Astrocyte (in vitro differentiated cells and primary cell): ENCODE results near the gene SSBP1. TPM values are rescaled to one million over a fixed set of nuclear protein-coding genes. Genes with fewer than 3 reads are reported as not detected.

Experiments used
- DNase-seq: peaks from one replicate; pipeline ENCODE4 v3.0.0-alpha.2; 2010; ENCODE audit warnings: low read depth
- FAIRE-seq: peaks from 2 replicates; lab custom pipeline; 2011; peaks lifted over from hg19 to GRCh38; lab: Jason Lieb, UNC
- H2AFZ ChIP-seq: 2 replicates; pipeline ENCODE4 v1.6.0; 2012; ENCODE audit warnings: low read depth, low read length, inconsistent platforms
- H3K27ac ChIP-seq: 2 replicates; pipeline ENCODE4 v1.5.1; 2011; ENCODE audit warnings: low read depth, low read length, inconsistent platforms
- H3K27me3 ChIP-seq: 2 replicates; pipeline ENCODE4 v1.6.0; 2011; ENCODE audit warnings: low read length, inconsistent platforms; ENCODE audit not compliant: insufficient read depth
- H3K36me3 ChIP-seq: 2 replicates; pipeline ENCODE4 v1.5.1; 2011; ENCODE audit warnings: low read length, inconsistent platforms; ENCODE audit not compliant: insufficient read depth
- H3K4me1 ChIP-seq: 2 replicates; pipeline ENCODE4 v1.5.1; 2011; ENCODE audit warnings: low read length, inconsistent platforms; ENCODE audit not compliant: insufficient read depth
- H3K4me2 ChIP-seq: 2 replicates; pipeline ENCODE4 v1.6.0; 2012; ENCODE audit warnings: low read length, inconsistent platforms
- H3K4me3 ChIP-seq: 2 replicates; pipeline ENCODE4 v1.5.1; 2011; ENCODE audit warnings: low read depth, mild to moderate bottlenecking, low read length, inconsistent platforms; ENCODE audit not compliant: insufficient read depth
- H3K79me2 ChIP-seq: 2 replicates; pipeline ENCODE4 v1.6.0; 2012; ENCODE audit warnings: mild to moderate bottlenecking, low read length, inconsistent platforms; ENCODE audit not compliant: insufficient read depth
- H3K9ac ChIP-seq: 2 replicates; pipeline ENCODE4 v1.6.0; 2012; ENCODE audit warnings: mild to moderate bottlenecking, low read length, inconsistent platforms
- H3K9me3 ChIP-seq: 2 replicates; pipeline ENCODE4 v1.5.1; 2012; ENCODE audit warnings: low read depth, mild to moderate bottlenecking, low read length, inconsistent platforms; ENCODE audit not compliant: insufficient read depth
- H4K20me1 ChIP-seq: 2 replicates; pipeline ENCODE4 v1.6.0; 2012; ENCODE audit warnings: low read length, inconsistent platforms; ENCODE audit not compliant: insufficient read depth
- H3K27ac Mint-ChIP-seq: one replicate; pipeline ENCODE4 v1.8.0; 2021; ENCODE audit warnings: mild to moderate bottlenecking, mixed read lengths; ENCODE audit not compliant: unreplicated experiment
- H3K27me3 Mint-ChIP-seq: one replicate; pipeline ENCODE4 v1.8.0; 2021; ENCODE audit warnings: low read depth, mixed read lengths; ENCODE audit not compliant: unreplicated experiment
- H3K36me3 Mint-ChIP-seq: one replicate; pipeline ENCODE4 v1.8.0; 2021; ENCODE audit warnings: low read depth, mixed read lengths; ENCODE audit not compliant: unreplicated experiment
- H3K4me1 Mint-ChIP-seq: one replicate; pipeline ENCODE4 v1.8.0; 2021; ENCODE audit warnings: low read depth, mixed read lengths; ENCODE audit not compliant: unreplicated experiment
- H3K4me3 Mint-ChIP-seq: one replicate; pipeline ENCODE4 v1.8.0; 2021; ENCODE audit warnings: mild to moderate bottlenecking, moderate library complexity, mixed read lengths; ENCODE audit not compliant: unreplicated experiment
- H3K9me3 Mint-ChIP-seq: one replicate; pipeline ENCODE4 v1.8.0; 2021; ENCODE audit warnings: mild to moderate bottlenecking, mixed read lengths; ENCODE audit not compliant: unreplicated experiment
- EZH2 ChIP-seq: IDR thresholded peaks from 2 replicates; pipeline ENCODE4 v1.6.1; 2012; ENCODE audit warnings: mild to moderate bottlenecking, low read length, inconsistent platforms; ENCODE audit not compliant: insufficient read depth
- total RNA-seq: library from RNA; stranded (reverse); gene quantifications from 2 replicates; pipeline ENCODE4 v1.2.1, GENCODE V29; 2021
- TF ChIP-seq, protein P1 (sequence below): IDR thresholded peaks from 2 replicates; pipeline ENCODE4 v1.5.1; 2011; ENCODE audit warnings: low read depth, mild to moderate bottlenecking, inconsistent platforms, low read length, moderate library complexity; ENCODE audit not compliant: insufficient read depth

Gene SSBP1
- total RNA-seq, 1 donor from 2014 or later, result 146 TPM

DNA sequence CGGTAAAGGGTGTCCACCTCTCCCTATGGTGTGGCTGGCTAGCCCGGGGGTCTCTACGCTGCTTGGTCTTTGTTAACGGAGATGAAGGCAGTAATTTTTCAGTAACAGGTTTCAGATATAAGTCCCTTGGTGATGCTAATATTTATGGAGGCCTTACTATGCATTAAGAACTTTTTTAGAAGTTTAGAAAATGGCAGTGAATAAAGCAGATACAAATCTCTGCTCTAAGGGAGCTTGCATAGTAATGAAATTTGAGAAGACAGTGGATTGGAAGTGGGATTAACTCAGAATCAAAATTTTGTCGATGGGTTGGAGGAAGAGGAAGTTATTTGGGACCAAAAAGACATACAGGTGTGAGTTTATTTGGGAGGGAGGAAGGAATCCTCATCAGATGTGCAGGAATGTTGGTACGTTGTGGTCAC, 445 bp downstream of the SSBP1 start:
- Histone ChIP-seq H3K27ac (peak overlapping the region; percentile 92), H2AFZ (peak overlapping the region; percentile 92), H3K9ac (peak overlapping the region; percentile 95), H3K79me2 (peaks cover 35% of the 10 kb centered on the region), H4K20me1 (peaks cover 10% of the 10 kb centered on the region), H3K4me1 (peaks cover 15% of the 10 kb centered on the region), H3K4me2 (peak overlapping the region; percentile 88), H3K9me3 (no peaks in the 10 kb centered on the region), H3K4me3 (peak overlapping the region; percentile 96), H3K36me3 (peaks cover 20% of the 10 kb centered on the region), H3K27me3 (no peaks in the 10 kb centered on the region)
- H3K36me3 Mint-ChIP-seq, result peaks cover 6% of the 10 kb centered on the region
- DNase-seq (no peak), FAIRE-seq (no peak)
- peaks cover 8% of the 10 kb centered on the region for H3K4me1 Mint-ChIP-seq
- H3K9me3 Mint-ChIP-seq, result no peaks in the 10 kb centered on the region
- H3K27ac Mint-ChIP-seq, result peak overlapping the region; percentile 99
- no peaks in the 10 kb centered on the region for H3K27me3 Mint-ChIP-seq
- H3K4me3 Mint-ChIP-seq, result peak overlapping the region; percentile 99
- TF ChIP-seq, protein P1, sequence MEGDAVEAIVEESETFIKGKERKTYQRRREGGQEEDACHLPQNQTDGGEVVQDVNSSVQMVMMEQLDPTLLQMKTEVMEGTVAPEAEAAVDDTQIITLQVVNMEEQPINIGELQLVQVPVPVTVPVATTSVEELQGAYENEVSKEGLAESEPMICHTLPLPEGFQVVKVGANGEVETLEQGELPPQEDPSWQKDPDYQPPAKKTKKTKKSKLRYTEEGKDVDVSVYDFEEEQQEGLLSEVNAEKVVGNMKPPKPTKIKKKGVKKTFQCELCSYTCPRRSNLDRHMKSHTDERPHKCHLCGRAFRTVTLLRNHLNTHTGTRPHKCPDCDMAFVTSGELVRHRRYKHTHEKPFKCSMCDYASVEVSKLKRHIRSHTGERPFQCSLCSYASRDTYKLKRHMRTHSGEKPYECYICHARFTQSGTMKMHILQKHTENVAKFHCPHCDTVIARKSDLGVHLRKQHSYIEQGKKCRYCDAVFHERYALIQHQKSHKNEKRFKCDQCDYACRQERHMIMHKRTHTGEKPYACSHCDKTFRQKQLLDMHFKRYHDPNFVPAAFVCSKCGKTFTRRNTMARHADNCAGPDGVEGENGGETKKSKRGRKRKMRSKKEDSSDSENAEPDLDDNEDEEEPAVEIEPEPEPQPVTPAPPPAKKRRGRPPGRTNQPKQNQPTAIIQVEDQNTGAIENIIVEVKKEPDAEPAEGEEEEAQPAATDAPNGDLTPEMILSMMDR, result no peak
- TF ChIP-seq EZH2, result no peak

DNA sequence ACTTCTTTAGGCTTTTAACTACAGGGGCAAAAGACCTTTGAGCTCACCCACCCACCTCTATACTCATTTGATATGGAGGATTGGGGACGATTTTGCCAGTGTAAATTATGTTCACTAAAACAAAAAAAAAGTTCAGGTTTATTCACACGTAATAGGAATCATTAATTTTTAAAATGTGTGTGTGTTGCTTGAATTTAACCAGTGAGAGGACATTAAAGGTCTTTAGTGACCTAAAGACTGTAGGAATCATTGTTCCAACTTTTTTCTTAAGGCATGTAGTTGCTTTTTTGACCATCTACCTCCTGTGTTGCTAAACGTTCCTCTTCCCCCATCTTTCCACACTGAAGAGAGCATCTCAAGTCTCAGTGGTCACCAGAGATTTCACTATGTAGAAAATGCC, 1.1 kb downstream of the SSBP1 start:
- H3K36me3 ChIP-seq, result peaks cover 26% of the 10 kb centered on the region
- TF ChIP-seq EZH2, result no peak
- TF ChIP-seq, protein P1, result no peak
- no peak overlapping the region for H3K27ac ChIP-seq
- peak overlapping the region; percentile 95 for H3K9ac ChIP-seq
- peak overlapping the region; percentile 27 for H3K27ac Mint-ChIP-seq
- H3K9me3 Mint-ChIP-seq, result no peaks in the 10 kb centered on the region
- DNase-seq (no peak), FAIRE-seq (no peak)
- H4K20me1 ChIP-seq, result peaks cover 10% of the 10 kb centered on the region
- H3K27me3 ChIP-seq, result no peaks in the 10 kb centered on the region
- peak overlapping the region; percentile 96 for H3K4me3 ChIP-seq
- H3K4me1 ChIP-seq, result peaks cover 15% of the 10 kb centered on the region
- H3K4me2 ChIP-seq, result peak overlapping the region; percentile 88
- H3K4me1 Mint-ChIP-seq, result peaks cover 8% of the 10 kb centered on the region
- peaks cover 9% of the 10 kb centered on the region for H3K36me3 Mint-ChIP-seq
- peaks cover 37% of the 10 kb centered on the region for H3K79me2 ChIP-seq
- H3K4me3 Mint-ChIP-seq, result peak overlapping the region; percentile 99
- no peaks in the 10 kb centered on the region for H3K27me3 Mint-ChIP-seq
- no peak overlapping the region for H2AFZ ChIP-seq
- no peaks in the 10 kb centered on the region for H3K9me3 ChIP-seq

DNA sequence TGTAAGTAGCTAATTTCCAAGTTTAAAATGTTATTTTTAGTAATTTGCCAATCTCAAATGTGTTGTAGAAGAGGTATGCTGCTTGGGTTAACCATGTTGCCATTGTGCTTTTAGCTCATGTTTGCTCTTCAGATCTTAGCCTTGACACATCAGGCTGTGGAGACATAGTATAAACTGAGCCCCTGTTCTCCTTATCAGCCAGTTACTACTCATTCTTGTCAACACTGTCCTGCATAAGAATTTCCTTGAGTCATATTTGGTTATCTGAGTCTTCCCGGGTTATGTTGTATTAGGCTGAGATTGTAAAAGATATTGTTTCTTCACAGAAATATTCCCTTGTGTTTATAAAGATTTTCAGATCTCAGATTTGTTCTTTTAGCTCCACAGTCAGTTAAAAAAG, 4.1 kb downstream of the SSBP1 start:
- FAIRE-seq (no peak), DNase-seq (no peak)
- no peak overlapping the region for H3K4me2 ChIP-seq
- peaks cover 8% of the 10 kb centered on the region for H3K4me1 Mint-ChIP-seq
- peaks cover 12% of the 10 kb centered on the region for H3K36me3 Mint-ChIP-seq
- no peak overlapping the region for H3K27ac Mint-ChIP-seq
- no peaks in the 10 kb centered on the region for H3K27me3 ChIP-seq
- no peaks in the 10 kb centered on the region for H3K9me3 ChIP-seq
- H3K4me3 Mint-ChIP-seq, result no peak overlapping the region
- no peaks in the 10 kb centered on the region for H3K9me3 Mint-ChIP-seq
- no peak overlapping the region for H3K4me3 ChIP-seq
- no peak overlapping the region for H2AFZ ChIP-seq
- no peak overlapping the region for H3K9ac ChIP-seq
- peaks cover 12% of the 10 kb centered on the region for H3K4me1 ChIP-seq
- peaks cover 50% of the 10 kb centered on the region for H3K36me3 ChIP-seq
- peaks cover 13% of the 10 kb centered on the region for H4K20me1 ChIP-seq
- TF ChIP-seq, protein P1, result no peak
- TF ChIP-seq EZH2, result no peak
- no peak overlapping the region for H3K27ac ChIP-seq
- H3K79me2 ChIP-seq, result peaks cover 38% of the 10 kb centered on the region
- H3K27me3 Mint-ChIP-seq, result no peaks in the 10 kb centered on the region
